ENCODE measurements around the gene ITGA5. TPM values are rescaled to one million over a fixed set of nuclear protein-coding genes. Genes with fewer than 3 reads are reported as not detected.

The ITGA5 gene
- total RNA-seq, 1 experiment from 2014 or later: 49.7 TPM

GRCh38 chr12:54437697-54438096 is 18.6 kb upstream of the ITGA5 start:
- Histone ChIP-seq H3K4me1 (ENCODE audit: control insufficient read depth in 1 of 2, insufficient read depth in 2 of 2, low read length in 2 of 2) (peaks cover 0 to 3% of the 10 kb centered on the region in 2 experiments; a peak in 2 of 4 replicates), H3K27me3 (ENCODE audit: insufficient read depth, low read length) (no peaks in the 10 kb centered on the region), H3K4me2 (ENCODE audit: low read length) (no peak overlapping the region), H3K79me2 (ENCODE audit: insufficient read depth, low read length) (no peaks in the 10 kb centered on the region), H3K9ac (ENCODE audit: low read length) (no peak overlapping the region), H3K36me3 (ENCODE audit: control insufficient read depth in 1 of 2, insufficient read depth in 2 of 2, low read length in 2 of 2) (no peaks in the 10 kb centered on the region), H3K9me3 (ENCODE audit: control insufficient read depth in 1 of 2, insufficient read depth in 1 of 2, low read depth in 1 of 2, low read length in 2 of 2) (no peaks in the 10 kb centered on the region), H3K9me2 (ENCODE audit: insufficient read depth) (no peaks in the 10 kb centered on the region), H3K4me3 (replicated peaks in 1 of 2; ENCODE audit: low read depth in 1 of 2, low read length in 2 of 2) (no peak overlapping the region), H4K20me1 (ENCODE audit: insufficient read depth) (no peaks in the 10 kb centered on the region), H3K27ac (ENCODE audit: low read depth, low read length) (no peak overlapping the region), H2AFZ (ENCODE audit: low read depth, low read length, poor library complexity, severe bottlenecking) (no peak overlapping the region)
- TF ChIP-seq TCF7L2 (IDR thresholded peaks at IDR 0.05; ENCODE audit: borderline replicate concordance, extremely low read depth, insufficient read depth, insufficient read length) (no peak), ELF1 (IDR thresholded peaks at IDR 0.05; ENCODE audit: borderline replicate concordance, low read depth) (no peak), EZH2phosphoT487 (IDR thresholded peaks at IDR 0.05; ENCODE audit: borderline replicate concordance) (no peak), SIN3A (IDR thresholded peaks at IDR 0.05; ENCODE audit: low read depth) (no peak), JUND (IDR thresholded peaks at IDR 0.05) (no peak), EZH2 (IDR thresholded peaks at IDR 0.05) (no peak), RAD21 (IDR thresholded peaks at IDR 0.05; ENCODE audit: low read depth) (no peak), YY1 (IDR thresholded peaks at IDR 0.05; ENCODE audit: extremely low read depth, insufficient replicate concordance, low read depth, low read length) (no peak), SP1 (IDR thresholded peaks at IDR 0.05; ENCODE audit: low read depth) (no peak), CTCF (IDR thresholded peaks at IDR 0.05 in 2 of 3, conservative IDR thresholded peaks at IDR 0.05 in 1 of 3; ENCODE audit: borderline replicate concordance in 1 of 3, insufficient read depth in 1 of 3, low read depth in 2 of 3, low read length in 2 of 3) (no peak), CEBPB (IDR thresholded peaks at IDR 0.05; ENCODE audit: low read depth) (no peak)
- DNase-seq (ENCODE audit: low read depth, low spot score): no peak
- intact Hi-C loops (cut with micrococcal nuclease): loop anchor here (2.0 kb wide), 1 partner anchor 67 kb away; no protein-coding TSS in a partner anchor
- BruUV-seq (replicated peaks): no TSS peak
- ChIA-PET POLR2A (interaction anchor here (0.8 kb wide), 1 partner anchor 38 kb away, joined by 3 read pairs; no protein-coding TSS in a partner anchor), CTCF (interaction anchor here (1.5 to 7.4 kb wide), 3 partner anchors 37 to 67 kb away, joined by 4 to 182 read pairs (median 4); no protein-coding TSS in a partner anchor), RAD21 (ENCODE audit: low non-redundant PET in 1 of 2, low total read pairs in 2 of 2, uncharacterized antibody in 2 of 2, unreplicated experiment in 2 of 2) (interaction anchor here in 1 of 2 experiments (1.2 kb wide), 1 partner anchor 38 kb away, joined by 3 read pairs; no protein-coding TSS in a partner anchor)
- ATAC-seq: no peak
